Measurements from ENCODE around the gene OR2T11.

GRCh38 chr1:248611883-248612414 lies 22.9 kb downstream of the OR2T11 start:
- TF ChIP-seq IRF9 (CRISPR knock-in tag; IDR thresholded peaks at IDR 0.05; ENCODE audit: borderline replicate concordance) (no peak), GABPA (IDR thresholded peaks at IDR 0.05; ENCODE audit: low read depth, low read length) (no peak), GABPA (CRISPR knock-in tag; IDR thresholded peaks at IDR 0.05; ENCODE audit: low read depth) (no peak), HNRNPUL1 (IDR thresholded peaks at IDR 0.05; ENCODE audit: low read depth, low read length) (no peak), PATZ1 (CRISPR knock-in tag; IDR thresholded peaks at IDR 0.05) (no peak), ZNF724P (CRISPR knock-in tag; IDR thresholded peaks at IDR 0.05; ENCODE audit: borderline replicate concordance) (no peak), PRDM10 (CRISPR knock-in tag; IDR thresholded peaks at IDR 0.05; ENCODE audit: low read depth) (no peak), CTCF (CRISPR knock-in tag; IDR thresholded peaks at IDR 0.05) (no peak), POLR2AphosphoS5 (IDR thresholded peaks at IDR 0.05; ENCODE audit: low read depth, low read length) (no peak), ZNF253 (CRISPR knock-in tag; IDR thresholded peaks at IDR 0.05; ENCODE audit: borderline replicate concordance) (no peak), ZBTB1 (CRISPR knock-in tag; IDR thresholded peaks at IDR 0.05; ENCODE audit: borderline replicate concordance) (no peak)
